Loucy (cell line): Measurements from ENCODE around the gene CFAP410.

Source experiments
- CTCF ChIP-seq: fragments of 200-600 bp; sonication (generic); conservative IDR thresholded peaks from 2 replicates; pipeline ENCODE4 v1.5.1; 2014; ENCODE audit warnings: mild to moderate bottlenecking, antibody characterized with exemption, low read length
- EZH2phosphoT487 ChIP-seq: fragments of 200-600 bp; IDR thresholded peaks from 2 replicates; pipeline ENCODE4 v1.6.1; 2018; ENCODE audit warnings: antibody characterized with exemption, mild to moderate bottlenecking, moderate library complexity, borderline replicate concordance

- TF ChIP-seq CTCF (no peak), EZH2phosphoT487 (no peak)
Observed at GRCh38 chr21:44378646-44379514, 39.7 kb upstream of the CFAP410 start.
